Neural cell (in vitro differentiated cells): ENCODE data around the gene CELF4. TPM values are rescaled to one million over a fixed set of nuclear protein-coding genes. Genes with fewer than 3 reads are reported as not detected.

Experiments used
- H2AFZ ChIP-seq: fragments of 200-600, 300-800 bp; sonication (generic), shearing (Covaris generic); 2 replicates; pipeline ENCODE4 v1.6.0; 2014; ENCODE audit warnings: low read depth, mild to moderate bottlenecking, antibody characterized with exemption, low read length, moderate library complexity
- H3F3A ChIP-seq: fragments of 200-600 bp; shearing (Covaris generic); 2 replicates; pipeline ENCODE4 v1.6.1; 2016; ENCODE audit warnings: mild to moderate bottlenecking, moderate library complexity, mixed read lengths, antibody characterized with exemption, low read length; ENCODE audit not compliant: insufficient read depth, poor library complexity, severe bottlenecking
- H3K27ac ChIP-seq: fragments of 200-600, 300-800 bp; sonication (generic), shearing (Covaris generic); 2 replicates; pipeline ENCODE4 v1.5.1; 2014; ENCODE audit warnings: mild to moderate bottlenecking, low read length, moderate library complexity
- H3K27me3 ChIP-seq: fragments of 300-800, 200-600 bp; sonication (generic), shearing (Covaris generic); 2 replicates; pipeline ENCODE4 v1.6.0; 2014; ENCODE audit warnings: mild to moderate bottlenecking, low read depth, low read length, moderate library complexity; ENCODE audit not compliant: insufficient read depth
- H3K36me3 ChIP-seq: fragments of 300-800, 200-600 bp; sonication (generic), shearing (Covaris generic); 2 replicates; pipeline ENCODE4 v1.5.1; 2014; ENCODE audit warnings: mild to moderate bottlenecking, antibody characterized with exemption, low read length, moderate library complexity; ENCODE audit not compliant: insufficient read depth
- H3K4me2 ChIP-seq: fragments of 300-800, 200-600 bp; sonication (generic), shearing (Covaris generic); 2 replicates; pipeline ENCODE4 v1.6.0; 2014; ENCODE audit warnings: mild to moderate bottlenecking, low read length
- H3K4me3 ChIP-seq: fragments of 300-800, 200-600 bp; sonication (generic), shearing (Covaris generic); 2 replicates; pipeline ENCODE4 v1.5.1; 2014; ENCODE audit warnings: mild to moderate bottlenecking, low read length, moderate library complexity
- H3K79me2 ChIP-seq: fragments of 200-600 bp; shearing (Covaris generic); replicated peaks from 2 replicates; pipeline ENCODE4 v1.6.0; 2014; ENCODE audit warnings: mild to moderate bottlenecking, low read length, moderate library complexity; ENCODE audit not compliant: insufficient read depth
- H3K9ac ChIP-seq: fragments of 300-800, 200-600 bp; sonication (generic), shearing (Covaris generic); 2 replicates; pipeline ENCODE4 v1.6.1; 2016; ENCODE audit warnings: mild to moderate bottlenecking, low read length, mixed read lengths
- H3K9me2 ChIP-seq: fragments of 200-600 bp; shearing (Covaris generic); 2 replicates; pipeline ENCODE4 v1.6.1; 2016; ENCODE audit warnings: mild to moderate bottlenecking, low read length, mixed read lengths; ENCODE audit not compliant: insufficient read depth
- H3K9me3 ChIP-seq: fragments of 200-600, 300-800 bp; sonication (generic), shearing (Covaris generic); 2 replicates; pipeline ENCODE4 v1.6.1; 2016; ENCODE audit warnings: mild to moderate bottlenecking, mixed run types, low read length, moderate library complexity, mixed read lengths
- H4K20me1 ChIP-seq: fragments of 200-600 bp; shearing (Covaris generic); 2 replicates; pipeline ENCODE4 v1.6.1; 2016; ENCODE audit warnings: mild to moderate bottlenecking, mixed run types; ENCODE audit not compliant: insufficient read depth
- CTCF ChIP-seq: fragments of 450-650 bp; IDR thresholded peaks from 2 replicates; pipeline ENCODE4 v1.5.1; 2014; ENCODE audit warnings: antibody characterized with exemption, mild to moderate bottlenecking, moderate library complexity; ENCODE audit not compliant: poor library complexity, severe bottlenecking
- EP300 ChIP-seq: fragments of 450-650 bp; conservative IDR thresholded peaks from 2 replicates; pipeline ENCODE4 v1.6.1; 2014; ENCODE audit warnings: antibody characterized with exemption, mild to moderate bottlenecking, moderate library complexity; ENCODE audit not compliant: poor library complexity, severe bottlenecking
- EZH2 ChIP-seq: fragments of 200-600, 300-800 bp; shearing (Covaris generic), sonication (generic); IDR thresholded peaks from 2 replicates; pipeline ENCODE4 v1.6.1; 2014; ENCODE audit warnings: antibody characterized with exemption, low read length, borderline replicate concordance, mild to moderate bottlenecking; ENCODE audit not compliant: insufficient read depth, poor library complexity, severe bottlenecking
- MXI1 ChIP-seq: fragments of 450-650 bp; conservative IDR thresholded peaks from 2 replicates; pipeline ENCODE4 v1.6.1; 2014; ENCODE audit warnings: antibody characterized with exemption, mild to moderate bottlenecking; ENCODE audit not compliant: poor library complexity, severe bottlenecking
- POLR2AphosphoS5 ChIP-seq: IDR thresholded peaks from 2 replicates; pipeline ENCODE4 v1.6.1; 2012
- RAD21 ChIP-seq: fragments of 450-650 bp; conservative IDR thresholded peaks from 2 replicates; pipeline ENCODE4 v1.6.1; 2014; ENCODE audit warnings: antibody characterized with exemption, mild to moderate bottlenecking, moderate library complexity
- REST ChIP-seq: IDR thresholded peaks from 2 replicates; pipeline ENCODE4 v1.6.1; 2012; ENCODE audit warnings: borderline replicate concordance
- SMC3 ChIP-seq: fragments of 450-650 bp; conservative IDR thresholded peaks from 2 replicates; pipeline ENCODE4 v1.6.1; 2014; ENCODE audit warnings: antibody characterized with exemption, mild to moderate bottlenecking, moderate library complexity; ENCODE audit not compliant: poor library complexity
- TAF1 ChIP-seq: IDR thresholded peaks from 2 replicates; pipeline ENCODE4 v1.6.1; 2012; ENCODE audit warnings: low read depth
- polyA plus RNA-seq: library from polyadenylated mRNA; depleted of rRNA; stranded (reverse); fragments of >200 nt; gene quantifications from 2 replicates; pipeline ENCODE4 v1.2.3, GENCODE V29; 2014

Gene CELF4
- polyA plus RNA-seq, 1 donor from 2014 or later: 191 TPM

DNA sequence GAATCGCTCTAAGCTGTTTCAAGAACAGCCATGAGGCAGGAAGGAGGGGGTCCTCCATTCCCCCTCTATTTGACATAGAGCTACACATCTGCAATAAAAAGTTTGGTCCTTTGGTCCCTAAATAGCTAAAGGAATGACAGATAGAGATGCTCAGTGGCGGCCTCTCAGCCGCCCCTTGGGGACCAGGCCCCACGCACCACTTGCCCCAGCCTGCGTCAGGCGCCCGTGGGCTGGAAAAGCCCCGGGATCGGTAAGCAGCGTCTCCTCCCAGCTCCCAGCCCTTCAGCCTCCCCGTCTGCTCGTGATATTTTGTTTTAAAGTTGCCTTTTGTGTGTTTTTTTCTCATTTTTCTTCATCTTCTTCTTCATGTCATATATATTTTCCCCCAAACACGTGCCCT lies 321.0 kb downstream of the CELF4 start:
- Histone ChIP-seq H3K27ac (no peak overlapping the region), H3K79me2 (no peaks in the 10 kb centered on the region), H3K27me3 (no peaks in the 10 kb centered on the region), H2AFZ (no peak overlapping the region), H4K20me1 (no peaks in the 10 kb centered on the region), H3F3A (no peaks in the 10 kb centered on the region), H3K36me3 (peaks cover 4% of the 10 kb centered on the region), H3K9me3 (no peaks in the 10 kb centered on the region), H3K4me2 (no peak overlapping the region), H3K9ac (no peak overlapping the region), H3K9me2 (no peaks in the 10 kb centered on the region), H3K4me3 (no peak overlapping the region)
- TF ChIP-seq EZH2 (no peak), TAF1 (no peak), SMC3 (no peak), MXI1 (no peak), REST (no peak), EP300 (no peak), CTCF (no peak), POLR2AphosphoS5 (no peak), RAD21 (no peak)

- Histone ChIP-seq H3K27ac (no peak overlapping the region), H3K79me2 (no peaks in the 10 kb centered on the region), H3K36me3 (peaks cover 4% of the 10 kb centered on the region), H3K27me3 (no peaks in the 10 kb centered on the region), H4K20me1 (no peaks in the 10 kb centered on the region), H2AFZ (no peak overlapping the region), H3K4me3 (no peak overlapping the region), H3K9ac (no peak overlapping the region), H3K9me2 (no peaks in the 10 kb centered on the region), H3K9me3 (no peaks in the 10 kb centered on the region), H3F3A (no peaks in the 10 kb centered on the region), H3K4me2 (no peak overlapping the region)
- TF ChIP-seq POLR2AphosphoS5 (no peak), REST (no peak), CTCF (no peak), MXI1 (no peak), EZH2 (no peak), TAF1 (no peak), EP300 (no peak), SMC3 (no peak), RAD21 (no peak)
Measured at GRCh38 chr18:37243741-37244140, 321.9 kb downstream of the CELF4 start.
